IPS-11a (cell line): ENCODE results near the gene ADGRG3.

Source experiments
- H3K4me3 ChIP-seq: one replicate; pipeline ENCODE4 v1.5.1; 2013; ENCODE audit warnings: low read depth, low read length, control low read depth

The ADGRG3 gene

DNA sequence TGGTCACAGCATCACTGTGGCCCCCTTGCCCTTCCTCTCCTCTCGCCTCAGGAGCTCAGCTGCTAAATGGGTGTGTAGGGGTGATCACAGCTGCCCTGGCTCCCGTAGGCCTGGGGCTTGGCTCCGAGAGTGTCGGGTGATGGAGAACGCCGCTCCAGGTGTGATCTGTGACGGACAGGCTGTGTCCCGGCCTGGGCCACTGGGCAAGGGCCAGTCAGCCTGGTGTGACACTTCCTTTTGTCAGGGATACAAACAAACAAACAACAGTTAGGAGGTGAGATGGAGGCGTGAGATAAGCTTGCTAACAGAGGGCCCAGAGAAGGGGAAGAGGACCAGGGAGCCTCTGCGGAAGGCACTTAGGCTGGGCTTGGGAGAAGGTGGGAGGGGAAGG, 37.7 kb upstream of the ADGRG3 start:
- H3K4me3 ChIP-seq: no peak overlapping the region

DNA sequence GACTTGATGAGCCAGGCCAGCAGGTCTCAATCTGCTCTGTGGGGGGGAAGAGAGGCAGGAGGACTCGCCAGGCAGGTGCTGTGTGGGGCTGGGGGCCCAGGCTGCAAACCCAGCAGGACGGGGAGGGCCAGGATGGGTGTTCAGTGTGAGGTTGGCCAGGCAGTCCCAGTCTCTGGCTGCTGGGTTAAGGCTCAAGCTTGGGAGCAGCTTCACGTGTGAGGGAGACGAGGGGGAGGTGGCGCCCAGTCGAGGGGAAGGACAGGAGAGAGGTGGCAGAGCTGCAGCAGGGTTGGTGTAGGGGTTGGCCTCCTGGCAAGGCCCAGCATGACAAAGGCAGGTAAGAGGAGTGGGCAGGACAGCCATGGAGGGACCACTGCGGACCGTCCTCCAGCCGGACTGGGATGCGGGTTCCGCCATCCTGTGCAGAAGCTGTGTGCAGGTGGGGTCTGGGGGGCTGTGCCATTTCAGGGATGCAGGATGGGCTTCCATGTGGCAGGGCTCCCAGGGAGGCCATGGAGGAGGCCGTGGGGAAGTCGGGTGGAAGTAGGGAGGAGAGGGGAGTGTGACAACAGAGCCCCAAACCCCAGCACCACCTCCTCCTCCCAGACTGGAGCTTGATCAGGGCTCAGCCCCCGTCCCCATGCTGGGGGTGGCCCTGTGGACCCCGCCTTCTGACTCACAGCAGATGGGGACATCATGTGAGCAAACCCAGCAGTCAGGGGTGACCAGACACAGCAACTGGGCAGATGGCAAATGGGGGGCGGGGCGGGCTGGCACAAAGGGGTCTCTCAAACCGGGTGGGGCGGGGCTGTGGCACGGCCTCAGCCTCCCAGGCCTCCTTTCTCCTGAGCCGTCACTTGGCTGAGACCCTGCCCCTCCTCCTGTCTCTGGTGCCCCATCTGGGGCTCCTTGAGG, 36.9 kb upstream of the ADGRG3 start:
- H3K4me3 ChIP-seq: no peak overlapping the region

DNA sequence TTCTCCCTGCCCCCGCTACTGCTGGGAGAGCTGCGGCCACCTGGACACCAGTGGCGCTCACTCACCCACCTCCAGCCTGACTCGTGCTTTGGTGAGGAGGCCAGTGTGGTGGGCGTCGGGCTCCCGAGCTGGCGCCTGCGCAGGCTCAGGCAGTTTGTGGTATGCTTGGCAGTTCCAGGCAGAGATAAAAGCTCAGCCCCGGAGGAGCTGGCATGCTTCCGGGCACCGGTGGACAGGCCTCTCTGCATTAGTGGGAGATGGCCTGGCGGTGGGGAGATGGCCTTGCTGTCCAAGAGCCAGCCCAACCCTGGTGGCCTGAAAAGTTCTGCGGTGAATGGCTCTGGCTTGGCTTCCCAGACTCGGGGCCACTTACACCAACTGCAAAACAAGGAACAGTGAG, 35.5 kb upstream of the ADGRG3 start:
- H3K4me3 ChIP-seq: no peak overlapping the region

DNA sequence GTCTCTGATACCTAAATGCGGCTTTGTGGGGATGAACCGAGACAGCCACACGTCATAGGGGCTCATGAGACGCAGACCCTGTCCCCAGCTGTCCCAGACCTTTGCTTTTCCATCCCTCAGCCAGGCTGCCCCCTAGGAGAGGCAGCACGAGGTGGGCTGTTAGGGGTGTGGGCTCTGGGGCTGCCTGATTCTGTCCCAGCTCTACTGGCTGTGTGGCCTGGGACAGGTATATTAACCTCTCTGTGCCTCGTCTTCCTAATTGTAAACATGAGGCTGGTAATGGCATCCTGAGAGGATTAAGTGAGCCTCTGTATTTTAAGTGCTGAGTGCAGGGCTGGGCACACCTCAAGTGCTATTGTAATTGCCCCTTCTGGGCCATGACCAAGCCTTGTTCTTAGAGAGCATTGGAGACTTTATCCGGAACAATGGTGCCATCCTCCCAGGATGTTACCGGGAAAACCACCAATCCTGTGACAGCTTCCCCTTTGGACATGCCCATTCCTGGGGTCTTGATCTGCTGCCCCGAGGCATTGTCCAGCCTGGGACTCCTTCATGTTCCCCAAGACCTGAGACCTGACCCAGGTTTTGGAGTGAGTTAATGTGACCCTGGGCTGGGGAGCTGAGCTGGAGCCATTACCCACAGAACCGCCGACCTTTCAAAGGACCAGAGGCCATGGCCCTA, 34.6 kb upstream of the ADGRG3 start:
- no peak overlapping the region for H3K4me3 ChIP-seq

DNA sequence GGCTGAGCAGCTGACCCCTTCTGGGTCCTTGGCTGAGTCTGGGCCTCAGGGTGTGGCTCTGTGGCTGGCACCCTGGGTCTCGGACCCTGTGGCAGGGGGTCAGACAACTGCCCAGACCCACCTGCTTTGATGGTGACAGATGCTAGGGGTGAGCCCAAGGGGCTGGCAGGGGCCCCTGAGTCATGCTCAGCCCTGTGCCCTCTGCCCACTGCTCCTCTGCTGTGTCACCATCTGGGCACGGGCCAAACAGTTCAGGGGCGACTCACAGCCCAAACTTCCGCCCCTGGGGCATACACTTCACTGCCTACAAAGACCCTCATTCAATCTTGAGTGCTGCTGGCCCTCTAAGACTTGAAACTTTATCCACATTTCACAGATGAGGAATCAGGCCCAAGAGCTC, 33.9 kb upstream of the ADGRG3 start:
- H3K4me3 ChIP-seq: no peak overlapping the region

DNA sequence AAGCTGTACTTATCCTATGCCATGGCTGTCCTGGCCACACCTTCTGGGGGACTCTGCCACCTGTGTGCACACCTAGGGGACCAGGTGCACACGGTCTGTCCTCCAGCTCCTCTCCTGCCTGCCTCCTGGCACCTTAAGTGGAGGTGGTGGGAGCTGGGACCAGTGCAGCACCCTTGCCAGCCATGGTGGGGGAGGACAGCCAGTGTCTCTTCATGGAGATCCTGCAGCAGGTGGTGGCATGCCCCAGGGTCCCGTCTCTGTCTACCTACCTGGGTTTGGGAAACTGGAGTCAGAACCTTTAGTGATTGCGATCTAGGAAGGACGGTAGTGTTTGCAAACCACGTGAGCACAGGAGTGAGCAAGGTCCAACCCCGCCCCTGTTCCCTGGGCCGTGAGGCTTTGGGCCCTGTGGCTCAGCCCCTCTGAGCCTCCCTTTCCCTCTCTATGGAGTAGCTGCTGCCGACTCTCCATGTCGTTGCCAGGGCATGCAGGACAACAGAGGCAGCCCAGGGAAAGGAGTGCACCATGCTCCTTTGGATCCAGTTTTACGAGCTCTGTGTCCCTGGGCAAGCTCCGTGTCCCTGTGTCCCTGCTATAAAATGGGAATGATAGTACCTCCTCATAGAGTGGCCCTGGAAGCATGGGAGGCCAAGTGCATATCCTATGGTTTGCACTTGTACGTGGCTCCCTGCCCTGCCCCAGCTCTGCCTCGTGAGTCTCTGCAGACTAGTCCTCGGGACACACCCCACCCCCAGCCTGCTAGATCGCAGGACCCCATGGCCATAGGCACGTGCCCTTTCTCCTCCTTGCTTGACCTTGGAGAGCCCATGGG, 32.6 kb upstream of the ADGRG3 start:
- H3K4me3 ChIP-seq: no peak overlapping the region

DNA sequence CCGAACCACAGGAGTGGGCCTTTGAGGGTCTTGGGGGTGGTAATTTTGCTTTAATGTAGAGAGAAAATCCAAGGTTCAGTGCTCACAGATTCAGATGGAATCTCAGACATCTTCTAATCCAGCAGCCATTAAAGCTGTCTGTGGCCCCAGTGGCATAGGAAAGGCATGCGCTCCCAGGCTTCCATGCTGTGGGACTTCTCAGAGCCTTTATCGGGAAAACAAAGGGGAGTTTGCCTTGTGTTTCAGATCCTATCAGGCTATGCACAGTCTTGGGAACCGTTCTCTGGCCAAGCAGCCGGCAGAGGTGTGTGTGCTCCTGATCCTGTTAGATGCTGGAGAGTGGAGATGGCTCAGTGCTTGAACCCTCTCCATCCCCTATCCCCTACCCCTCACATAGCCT, 31.9 kb upstream of the ADGRG3 start:
- H3K4me3 ChIP-seq: no peak overlapping the region

DNA sequence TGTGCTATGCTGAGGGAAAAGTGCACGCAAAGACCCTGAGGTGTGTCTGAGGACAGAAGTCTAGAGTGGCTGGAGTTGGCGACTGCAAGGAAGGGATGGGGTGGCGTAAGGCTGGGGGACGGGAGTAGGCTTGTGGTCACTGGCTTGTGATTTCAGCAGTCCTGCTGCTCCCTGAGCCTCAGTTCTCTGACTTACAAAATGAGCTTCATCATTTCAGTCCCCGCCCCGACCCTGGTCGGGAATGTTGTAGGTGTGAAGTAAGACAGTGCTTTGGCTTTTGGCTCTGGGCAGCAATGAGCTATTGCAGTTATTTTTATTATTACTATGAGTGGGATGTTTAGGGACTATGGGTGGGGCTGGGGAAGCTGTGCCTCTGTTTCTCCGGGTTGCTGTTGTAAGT, 31.1 kb upstream of the ADGRG3 start:
- H3K4me3 ChIP-seq: no peak overlapping the region

DNA sequence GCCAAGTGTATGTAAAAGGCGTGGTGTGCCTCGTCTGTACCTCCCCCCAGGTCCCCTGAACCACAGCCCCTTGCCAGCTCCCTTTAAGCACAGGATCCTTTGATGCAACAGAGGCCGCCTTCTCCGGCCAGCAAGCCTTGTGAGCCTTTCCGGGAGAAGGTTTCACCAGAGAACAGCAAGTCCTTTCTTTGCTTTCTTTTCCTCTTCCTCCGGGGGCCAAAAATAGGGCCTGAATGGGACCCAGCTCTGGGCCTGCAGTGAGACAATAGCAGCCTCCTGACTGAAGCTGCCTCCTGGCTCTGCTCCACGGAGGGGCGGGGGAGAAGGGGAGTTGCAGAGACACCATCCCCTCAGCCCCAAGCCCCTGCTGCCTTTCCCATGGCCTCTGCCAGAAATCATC, 30.7 kb upstream of the ADGRG3 start:
- H3K4me3 ChIP-seq: no peak overlapping the region

DNA sequence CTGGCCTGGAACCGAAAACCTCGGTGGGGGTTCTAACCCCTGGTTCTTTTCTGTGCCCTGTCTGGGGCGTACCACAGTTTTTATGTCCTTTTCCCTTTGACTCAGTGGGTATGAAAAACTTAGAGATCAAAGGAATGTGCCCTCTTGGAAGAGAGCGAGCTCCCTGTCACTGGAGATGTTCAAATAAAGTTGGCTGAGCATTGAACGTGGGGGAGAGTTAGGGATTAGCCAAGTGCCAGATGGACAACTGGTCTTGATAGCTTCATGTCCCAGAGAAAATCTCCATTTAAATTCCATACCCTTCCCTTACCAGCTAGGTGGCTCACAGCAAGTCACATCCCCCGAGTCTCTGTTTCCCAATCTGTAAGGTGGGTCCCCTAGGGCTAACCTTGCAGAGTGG, 30.1 kb upstream of the ADGRG3 start:
- no peak overlapping the region for H3K4me3 ChIP-seq

DNA sequence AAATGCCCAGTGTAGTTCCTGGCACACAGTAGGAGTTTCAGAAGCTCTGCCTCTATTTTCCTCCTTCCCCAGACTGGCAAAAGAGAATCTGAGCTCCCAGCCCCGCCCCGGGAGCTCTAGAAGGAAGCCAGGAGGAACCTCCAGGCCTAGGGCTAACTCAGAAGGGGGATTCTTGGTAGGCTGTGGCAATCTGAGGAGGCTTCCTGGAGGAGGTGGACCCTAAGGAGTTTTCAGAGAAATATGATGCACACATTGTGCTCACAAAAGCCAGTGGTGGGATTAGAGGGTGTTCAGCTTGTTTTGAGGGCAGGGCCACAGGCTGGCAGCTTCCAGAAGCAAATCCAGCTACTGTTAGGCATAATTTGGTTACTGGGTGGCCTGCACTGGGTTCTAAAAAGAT, 29.7 kb upstream of the ADGRG3 start:
- no peak overlapping the region for H3K4me3 ChIP-seq

DNA sequence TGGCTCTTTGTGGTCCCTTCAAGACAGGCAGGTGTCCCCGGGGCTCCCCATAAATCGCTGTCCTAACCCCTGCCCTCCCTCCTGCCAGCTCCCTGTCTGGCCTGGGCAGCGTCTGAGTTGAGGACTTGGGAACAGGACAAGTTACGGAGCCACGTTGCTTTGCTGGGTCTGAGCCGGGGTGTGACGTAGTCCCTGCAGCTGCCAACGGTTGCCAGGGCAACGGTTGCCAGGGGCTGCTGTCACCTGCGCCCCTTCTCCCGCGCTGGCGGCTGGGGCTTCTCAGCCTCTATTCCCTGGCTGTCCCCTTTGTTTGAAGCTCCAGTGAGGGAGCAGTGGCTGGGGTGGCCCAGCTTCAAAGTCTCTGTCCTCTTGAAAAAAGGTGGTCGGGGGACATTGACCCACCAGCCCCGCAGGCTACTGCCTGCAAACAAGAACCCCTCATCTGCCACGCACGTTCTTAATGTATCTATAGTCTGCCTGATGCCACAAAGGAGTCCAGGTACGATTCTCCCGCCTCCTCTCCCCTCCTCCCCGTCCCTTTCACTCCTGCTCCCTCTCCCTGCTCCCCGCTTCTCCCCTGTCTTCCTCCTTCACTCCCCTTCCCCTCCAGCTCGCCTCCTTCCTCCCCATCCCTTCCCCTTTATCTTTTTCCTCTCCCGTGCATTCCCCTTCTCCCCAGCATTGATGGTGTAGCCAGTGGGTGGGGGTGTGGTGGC, 28.8 kb upstream of the ADGRG3 start:
- no peak overlapping the region for H3K4me3 ChIP-seq

DNA sequence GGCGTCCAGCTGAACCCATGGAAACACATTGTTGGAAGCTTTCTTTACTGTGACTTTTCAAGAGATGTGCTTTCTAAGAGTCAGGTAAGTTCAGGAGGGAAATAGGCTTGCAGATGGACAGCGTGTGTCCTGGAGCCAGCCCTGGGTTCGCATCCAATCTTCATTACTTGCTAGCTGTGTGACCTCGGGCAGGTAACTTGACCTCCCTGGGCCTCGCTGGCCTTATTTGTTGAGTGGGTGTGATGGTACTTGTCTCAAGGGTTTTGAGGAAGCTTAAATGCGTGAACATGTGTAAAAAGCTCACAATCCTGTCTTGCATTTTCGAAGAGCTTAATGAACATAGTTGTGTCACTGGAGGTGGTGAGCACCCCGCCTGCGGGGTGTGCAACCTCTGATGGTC, 27.9 kb upstream of the ADGRG3 start:
- no peak overlapping the region for H3K4me3 ChIP-seq

DNA sequence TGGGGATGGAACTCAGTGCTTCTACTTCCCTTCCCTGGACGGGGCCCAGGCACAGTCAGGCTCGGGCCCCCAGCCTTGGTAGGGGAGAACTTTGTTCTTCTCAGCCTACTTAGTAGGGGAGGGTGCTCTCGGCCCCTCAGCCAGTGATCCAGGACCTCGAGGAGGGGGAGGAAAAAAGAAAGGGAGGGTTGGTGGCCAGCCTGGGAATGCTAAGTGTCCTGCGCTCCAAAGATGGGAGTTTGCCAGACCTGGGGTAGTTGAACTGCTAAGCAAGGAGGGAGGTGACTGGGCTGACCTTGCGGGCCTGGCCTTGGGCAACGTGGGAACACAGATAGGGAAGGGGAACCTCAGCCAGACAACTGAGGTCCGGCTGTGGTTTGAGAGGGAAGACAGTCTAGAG, 27.5 kb upstream of the ADGRG3 start:
- no peak overlapping the region for H3K4me3 ChIP-seq

DNA sequence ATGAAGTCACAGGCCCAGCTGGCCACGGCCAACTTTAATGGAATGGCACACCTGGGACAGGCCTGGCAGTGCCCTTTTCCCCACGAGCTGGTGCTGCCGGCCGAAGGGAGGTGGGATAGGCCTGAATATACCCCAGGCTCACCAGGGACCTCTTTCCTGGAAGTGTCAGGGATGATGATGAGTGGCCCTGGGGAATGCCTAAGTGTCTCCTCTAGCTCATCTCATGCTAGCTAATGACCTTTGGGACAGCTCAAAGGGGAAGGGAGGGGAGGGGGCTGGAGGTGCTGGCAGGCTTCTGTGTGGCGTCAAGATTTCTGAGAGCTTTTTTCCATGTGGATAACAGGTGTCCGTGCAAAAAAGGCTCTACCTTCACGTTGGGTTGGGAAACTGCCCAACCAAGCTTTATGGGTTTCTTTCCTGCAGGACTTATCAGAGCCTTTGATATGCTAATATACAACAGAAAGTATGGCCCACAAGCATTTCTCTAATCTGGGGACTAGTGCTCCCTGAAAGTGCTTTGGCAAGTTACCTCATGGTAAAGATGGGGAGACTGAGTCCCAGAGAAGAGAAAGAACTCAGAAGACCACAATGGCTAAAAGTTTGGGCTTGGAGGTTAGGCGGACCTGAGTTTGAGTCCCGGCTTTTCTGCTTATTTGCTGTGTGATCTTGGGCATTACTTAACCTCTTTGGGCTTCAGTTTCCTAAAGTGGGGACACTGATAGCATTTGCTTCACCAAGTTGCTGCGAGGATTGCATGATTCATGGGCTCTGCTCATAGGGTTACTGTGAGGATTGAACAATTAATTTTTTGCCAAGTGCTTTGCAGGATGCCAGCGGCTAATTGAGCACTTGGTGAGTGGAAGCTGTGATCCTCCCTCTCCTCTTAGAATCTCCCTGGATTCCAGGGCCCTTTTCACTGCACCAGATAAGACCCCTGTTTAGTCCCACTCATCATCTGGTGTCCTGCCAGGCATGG, 25.7 kb upstream of the ADGRG3 start:
- H3K4me3 ChIP-seq: no peak overlapping the region

DNA sequence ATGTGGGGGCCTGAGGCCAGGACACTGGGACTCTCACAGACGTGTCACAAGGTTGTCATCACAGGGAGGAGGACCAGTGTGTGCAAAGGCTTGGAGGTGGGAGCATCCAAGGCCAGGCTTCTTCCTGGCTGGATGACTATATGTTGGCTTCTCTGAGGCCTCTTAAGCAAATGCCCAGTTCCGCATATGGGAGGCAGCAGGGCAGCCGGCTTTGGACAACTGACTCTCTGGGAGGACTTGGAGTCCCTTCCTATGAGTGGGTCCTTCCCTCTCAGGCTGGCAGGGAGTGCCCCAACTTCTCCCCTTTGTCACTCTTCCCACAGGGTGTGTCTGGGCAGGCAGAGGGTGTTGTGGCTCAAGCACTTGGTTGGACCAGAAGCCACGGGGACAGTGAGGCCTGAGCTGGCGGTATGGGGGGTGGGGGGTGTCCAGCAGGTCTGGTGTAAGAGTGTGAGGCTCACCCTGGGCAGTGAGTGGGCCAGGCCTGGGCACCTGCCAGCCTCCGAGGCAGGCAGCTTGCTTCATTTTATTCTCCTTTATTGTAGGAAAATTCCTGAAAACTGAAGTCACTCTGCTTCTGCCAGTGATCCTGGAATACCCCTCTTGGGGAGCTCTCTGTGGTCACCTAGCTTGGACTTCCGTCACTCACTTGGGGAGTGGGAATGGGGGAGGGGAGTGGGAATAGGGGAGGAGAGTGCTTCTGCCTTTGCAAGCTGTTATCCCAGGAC, 24.8 kb upstream of the ADGRG3 start:
- no peak overlapping the region for H3K4me3 ChIP-seq

DNA sequence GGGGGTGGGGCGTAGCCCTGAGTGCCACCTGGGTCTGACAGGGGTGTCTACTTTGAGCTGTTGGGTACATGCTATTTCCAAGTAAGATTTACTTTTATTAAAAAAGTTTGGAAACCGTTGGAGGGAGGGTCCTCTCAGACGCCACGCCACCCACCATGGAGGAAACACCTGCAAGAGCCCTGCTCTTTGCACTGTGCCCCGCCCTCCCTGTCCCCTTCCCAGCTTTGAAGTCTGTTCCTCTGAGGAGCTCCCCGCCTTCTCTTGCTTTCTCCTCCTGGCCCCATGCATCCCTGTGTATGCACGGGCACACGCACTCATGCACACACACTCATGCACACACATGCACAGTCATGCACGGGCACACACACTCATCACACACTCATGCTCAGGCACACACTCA, 24.2 kb upstream of the ADGRG3 start:
- no peak overlapping the region for H3K4me3 ChIP-seq

DNA sequence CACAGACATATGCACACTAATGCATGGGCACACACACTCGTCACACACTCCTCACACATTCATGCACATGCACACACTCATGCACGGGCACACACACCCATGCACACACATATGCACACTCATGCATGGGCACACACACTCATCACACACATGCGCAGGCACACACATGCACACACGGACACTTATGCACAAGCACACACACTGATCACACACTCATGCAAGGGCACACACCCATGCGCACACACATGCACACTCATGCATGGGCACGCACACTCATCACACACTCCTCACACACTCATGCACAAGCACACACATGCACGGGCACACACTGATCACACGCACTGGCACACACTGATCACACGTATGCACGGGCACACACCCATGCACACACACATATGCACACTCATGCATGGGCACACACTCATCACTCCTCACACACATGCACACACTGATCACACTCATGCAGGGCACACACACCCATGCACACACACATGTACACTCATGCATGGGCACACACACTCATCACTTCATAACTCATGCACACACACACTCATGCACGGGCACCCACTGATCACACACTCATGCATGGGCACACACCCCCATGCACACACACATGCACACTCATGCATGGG, 23.6 kb upstream of the ADGRG3 start:
- no peak overlapping the region for H3K4me3 ChIP-seq

DNA sequence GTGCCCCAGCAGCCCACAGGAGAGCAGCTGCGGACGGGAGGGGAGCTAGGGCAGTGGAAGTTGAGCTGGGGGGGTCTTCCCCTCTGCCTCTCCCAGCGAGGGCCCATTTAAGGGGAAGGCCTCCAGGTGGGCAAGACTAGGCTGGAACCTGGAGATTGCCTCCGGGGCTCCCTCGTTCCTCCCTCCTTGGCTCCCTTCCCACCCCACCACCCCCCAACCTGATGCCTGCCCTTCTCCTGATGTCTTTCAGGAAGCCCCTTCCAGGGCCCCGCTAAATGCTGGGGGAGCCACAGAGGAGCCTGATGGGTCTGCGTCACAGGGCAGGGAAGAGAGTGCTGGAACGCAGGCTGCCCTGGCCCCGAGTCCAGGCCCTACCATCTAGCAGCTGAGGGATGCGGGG, 22.9 kb upstream of the ADGRG3 start:
- no peak overlapping the region for H3K4me3 ChIP-seq
